Stimulated activated CD4-positive, alpha-beta T cell treated with anti-CD3 and anti-CD28 coated beads, Interleukin-2, amount 100 ng/mL, for 48 hours (primary cell): ENCODE measurements around the gene AK9.
"Not testable (repeated sequence)": the region's sequence is repeated elsewhere in the genome, so short reads cannot be mapped to it uniquely, and the experiment has no call there.

ENCODE experiments used
- DNase-seq, 2 donors: peaks; one replicate each; pipeline ENCODE4 v3.0.0-alpha.2; 2020

The AK9 gene

GRCh38 chr6:109478222-109478805 lies 212.7 kb downstream of the AK9 start:
- DNase-seq: no peak

- no peak for DNase-seq
These were observed 213.3 kb downstream of the AK9 start for GRCh38 chr6:109477725-109478124.

GRCh38 chr6:109477184-109477583 lies 213.8 kb downstream of the AK9 start:
- no peak for DNase-seq

- no peak for DNase-seq
These were observed 215.4 kb downstream of the AK9 start for GRCh38 chr6:109475625-109476024.

GRCh38 chr6:109474995-109475394 lies 216.0 kb downstream of the AK9 start:
- no peak for DNase-seq

GRCh38 chr6:109473120-109473519 lies 217.9 kb downstream of the AK9 start:
- no peak for DNase-seq

- no peak for DNase-seq
These were observed 218.6 kb downstream of the AK9 start for GRCh38 chr6:109472132-109472995.

GRCh38 chr6:109471105-109471810 lies 219.7 kb downstream of the AK9 start:
- DNase-seq: no peak

GRCh38 chr6:109469591-109470189 lies 221.3 kb downstream of the AK9 start:
- DNase-seq: no peak

- no peak for DNase-seq
These were observed 223.3 kb downstream of the AK9 start for GRCh38 chr6:109467696-109468095.

GRCh38 chr6:109466212-109466923 lies 224.6 kb downstream of the AK9 start:
- no peak for DNase-seq

GRCh38 chr6:109465772-109466171 lies 225.2 kb downstream of the AK9 start:
- no peak for DNase-seq

- DNase-seq: no peak
These were observed 229.1 kb downstream of the AK9 start for GRCh38 chr6:109461733-109462526.

- DNase-seq: not testable (repeated sequence)
These were observed 229.8 kb downstream of the AK9 start for GRCh38 chr6:109461205-109461604.

- no peak for DNase-seq
These were observed 230.7 kb downstream of the AK9 start for GRCh38 chr6:109460161-109460829.

- peak in 1 of 2 donors; percentile 39 for DNase-seq
These were observed 232.0 kb downstream of the AK9 start for GRCh38 chr6:109458774-109459531.

GRCh38 chr6:109457562-109457996 lies 233.4 kb downstream of the AK9 start:
- DNase-seq: no peak

- DNase-seq: no peak
These were observed 234.1 kb downstream of the AK9 start for GRCh38 chr6:109456710-109457561.

GRCh38 chr6:109456111-109456583 lies 234.9 kb downstream of the AK9 start:
- DNase-seq: no peak
